GM18505 (cell line): ENCODE measurements around the gene RNF2.
"Not testable (repeated sequence)": the region's sequence is repeated elsewhere in the genome, so short reads cannot be mapped to it uniquely, and the experiment has no call there.

ENCODE experiments used
- ATAC-seq: cut with Tn5 transposase; IDR thresholded peaks from one replicate; pipeline ENCODE4 v1.9.1; 2021; ENCODE audit not compliant: unreplicated experiment
- POLR2A ChIP-seq: IDR thresholded peaks from 4 replicates; pipeline ENCODE4 v1.6.1; 2011; ENCODE audit warnings: borderline replicate concordance; ENCODE audit not compliant: insufficient read depth, insufficient read length; ENCODE audit errors: extremely low read depth

RNF2 gene

DNA sequence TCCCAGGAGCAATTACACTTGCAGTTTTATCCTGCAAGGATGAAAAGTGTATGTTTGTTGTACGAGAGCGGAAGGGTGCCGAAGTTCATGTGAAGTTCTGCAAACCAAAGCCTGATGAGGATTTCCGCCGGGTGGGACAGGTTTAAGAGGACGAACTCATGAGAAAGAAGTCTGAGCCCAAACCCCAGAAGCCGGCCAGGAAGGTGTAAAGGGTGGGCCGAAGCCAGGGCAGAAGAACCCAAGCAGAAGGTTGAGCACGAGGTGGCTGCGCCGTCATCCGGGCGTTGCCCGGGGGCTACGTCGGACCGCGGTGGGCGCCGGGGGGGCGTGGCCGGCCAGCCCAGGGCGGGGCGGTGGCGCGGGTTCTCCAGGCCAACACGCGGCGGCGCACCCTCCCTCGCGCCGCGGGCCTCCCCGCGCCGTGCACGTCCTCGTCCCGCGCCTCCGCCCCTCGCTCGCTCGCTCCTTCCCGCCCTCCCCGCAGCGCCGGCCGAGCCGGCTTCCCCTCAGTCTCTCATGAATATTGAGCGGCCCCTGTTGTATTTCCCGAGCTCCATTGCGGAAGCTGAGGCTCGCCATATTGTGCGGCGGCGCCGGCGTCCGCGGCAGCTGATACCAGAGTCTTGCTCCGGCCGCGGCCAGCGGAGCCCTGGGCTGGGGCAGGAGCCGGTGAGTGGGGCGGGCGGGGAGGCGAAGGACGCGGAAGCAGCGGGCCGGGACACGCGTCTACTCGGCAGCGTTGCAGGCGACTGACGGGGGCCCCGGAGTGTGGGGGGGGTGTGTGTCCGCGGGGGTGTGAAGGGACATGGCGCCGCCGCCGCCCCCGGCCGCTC is at the start of gene RNF2:
Gene RNF2, plus strand, starts transcription at position 578 of the 833 bp plus-strand sequence. CDS start 41,996 bp downstream, outside the sequence.
- ATAC-seq: peak; percentile 97
- TF ChIP-seq POLR2A: peak; percentile 59

DNA sequence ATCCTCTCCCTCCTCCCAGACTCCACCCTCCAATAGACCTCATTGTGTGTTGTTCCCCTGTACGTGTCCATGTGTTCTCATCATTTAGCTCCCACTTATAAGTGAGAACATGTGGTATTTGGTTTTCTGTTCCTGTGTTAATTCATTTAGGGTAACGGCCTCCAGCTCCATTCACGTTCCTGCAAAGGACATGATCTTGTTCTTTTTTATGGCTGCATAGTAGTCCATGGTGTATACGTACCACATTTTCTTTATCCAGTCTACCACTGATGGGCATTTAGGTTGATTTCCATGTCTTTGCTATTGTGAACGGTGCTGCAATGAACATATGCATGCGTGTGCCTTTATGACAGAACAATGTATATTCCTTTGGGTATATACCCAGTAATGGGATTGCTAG is 45.4 kb upstream of the RNF2 start:
- not testable (repeated sequence) for ATAC-seq

GRCh38 chr1:185001312-185001880 is 44.0 kb upstream of the RNF2 start:
- not testable (repeated sequence) for ATAC-seq

DNA sequence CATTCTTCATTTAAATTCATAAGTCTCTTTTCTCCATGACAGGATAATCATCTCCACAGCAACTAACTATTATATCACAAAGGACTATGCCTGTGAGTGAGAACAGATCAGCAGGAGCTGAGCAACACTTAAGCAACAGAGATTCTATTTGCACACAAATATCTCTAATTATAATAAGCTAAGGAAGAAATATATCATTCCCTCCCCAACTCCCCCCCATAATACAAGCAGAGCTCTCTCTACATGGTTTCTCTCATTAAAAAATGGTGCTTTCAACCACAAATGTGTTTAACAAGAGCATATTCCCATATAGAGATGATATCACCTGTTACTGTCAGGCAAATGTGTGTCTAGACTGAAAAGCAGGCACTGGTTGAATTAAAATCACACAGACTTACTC is 36.5 kb upstream of the RNF2 start:
- ATAC-seq: no peak
- TF ChIP-seq POLR2A: no peak

- no peak for ATAC-seq
- TF ChIP-seq POLR2A: no peak
These were observed 35.0 kb upstream of the RNF2 start for GRCh38 chr1:185010361-185010760.

- no peak for TF ChIP-seq POLR2A
- no peak for ATAC-seq
These were observed 30.4 kb upstream of the RNF2 start for GRCh38 chr1:185014941-185015340.

- ATAC-seq: no peak
- no peak for TF ChIP-seq POLR2A
These were observed 29.7 kb upstream of the RNF2 start for GRCh38 chr1:185015631-185016030.

- no peak for TF ChIP-seq POLR2A
These were observed 28.5 kb upstream of the RNF2 start for GRCh38 chr1:185016880-185017279.

GRCh38 chr1:185017338-185017737 is 28.0 kb upstream of the RNF2 start:
- TF ChIP-seq POLR2A: no peak
- ATAC-seq: no peak

More at GRCh38 chr1:185016880-185017279, 28.5 kb upstream of the RNF2 start:
- no peak for ATAC-seq

GRCh38 chr1:185017966-185018365 is 27.4 kb upstream of the RNF2 start:
- no peak for ATAC-seq
- no peak for TF ChIP-seq POLR2A

DNA sequence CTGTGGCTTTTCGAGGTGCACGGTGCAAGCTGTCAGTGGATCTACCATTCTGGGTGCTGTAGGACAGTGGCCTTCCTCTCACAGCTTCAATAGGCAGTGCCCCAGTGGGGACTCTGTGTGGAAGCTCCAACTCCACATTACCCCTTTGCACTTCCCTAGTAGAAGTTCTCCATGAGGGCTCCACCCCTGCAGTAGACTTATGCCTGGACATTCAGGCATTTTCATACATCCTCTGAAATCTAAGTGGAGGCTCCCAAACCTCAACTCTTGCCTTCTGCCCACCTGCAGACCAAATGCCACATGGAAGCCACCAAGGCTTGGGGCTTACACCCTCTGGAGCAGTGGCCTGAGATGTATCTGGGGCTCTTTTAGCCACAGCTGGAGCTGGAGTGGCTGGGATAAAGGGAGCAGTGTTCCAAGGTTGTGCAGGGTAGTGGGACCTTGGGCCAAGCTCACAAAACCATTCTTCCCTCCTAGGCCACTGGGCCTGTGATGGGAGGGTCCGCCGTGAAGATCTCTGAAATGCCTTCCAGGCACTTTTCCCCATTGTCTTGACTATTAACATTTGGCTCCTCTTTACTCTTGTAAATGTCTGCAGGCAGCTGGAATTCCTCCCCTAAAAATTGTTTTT is 18.0 kb upstream of the RNF2 start:
- no peak for TF ChIP-seq POLR2A
- no peak for ATAC-seq

DNA sequence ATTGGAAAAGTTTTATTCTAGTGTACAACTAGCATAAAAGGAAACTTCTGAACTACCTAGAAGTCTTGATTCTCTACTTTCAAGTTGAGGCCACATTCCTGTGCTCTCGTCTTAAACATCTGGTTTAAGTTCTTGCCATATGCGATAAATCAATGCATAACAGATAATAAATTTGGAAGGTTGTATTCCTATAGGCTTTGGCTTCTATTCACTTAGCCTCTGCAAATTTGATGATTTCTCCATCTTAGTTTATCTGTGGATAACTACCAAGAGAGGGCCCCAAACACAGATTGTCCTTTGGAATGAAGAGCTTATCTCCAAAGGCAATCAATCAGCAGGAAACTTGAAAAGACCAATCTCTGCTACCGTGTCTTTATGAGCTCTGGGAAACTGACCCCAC is 11.7 kb upstream of the RNF2 start:
- ATAC-seq: no peak
- no peak for TF ChIP-seq POLR2A

- no peak for ATAC-seq
- no peak for TF ChIP-seq POLR2A
These were observed 10.1 kb upstream of the RNF2 start for GRCh38 chr1:185035258-185035657.

- TF ChIP-seq POLR2A: no peak
- no peak for ATAC-seq
These were observed 6.5 kb upstream of the RNF2 start for GRCh38 chr1:185038813-185039376.
